ENCODE data around the gene TUT7. TPM values are rescaled to one million over a fixed set of nuclear protein-coding genes. Genes with fewer than 3 reads are reported as not detected.

TUT7 gene
- total and polyA plus RNA-seq, 2 of the 4 experiments (the other 2 are of a cell fraction) = 13.3 to 33.3 TPM

- WGBS, 2 experiments (ENCODE audit: extremely low coverage in 2 of 2, insufficient read length in 1 of 2) = 82% methylated on average over 2 of the region's 8 CpGs; no CpG with 5 or more reads in 1 of the 2 experiments
- in situ Hi-C loops (cut with MboI; ENCODE audit: low sequenced_read_pairs) = no loop called here
- POLR2A ChIA-PET (ENCODE audit: unreplicated experiment) = interaction anchor here (0.5 kb wide), 1 partner anchor 45 kb away, joined by 6 read pairs; no protein-coding TSS in a partner anchor
These were observed 94.7 kb downstream of the TUT7 start, which contains the start of gene C9orf153 for GRCh38 chr9:86259557-86259956. Gene C9orf153, minus strand, starts transcription at chr9:86259657. Its CDS starts 30,054 bp downstream, at chr9:86229603.

More at GRCh38 chr9:86259557-86259956, 94.7 kb downstream of the TUT7 start, which contains the start of gene C9orf153:
- Histone ChIP-seq H3K14ac (replicated peaks; ENCODE audit: low read depth, low read length) (no peak within 1 kb of the TSS), H3K4me1 (ENCODE audit: control insufficient read depth, insufficient read depth, low read length) (peaks cover 4% of the 10 kb centered on the region; the same call in 1 of the 2 replicates), H3K18ac (ENCODE audit: low read depth, low read length) (no peak within 1 kb of the TSS), H3K27me3 (ENCODE audit: control insufficient read depth, insufficient read depth, low read length) (no peaks in the 10 kb centered on the region), H2BK20ac (ENCODE audit: low read depth, low read length) (no peak within 1 kb of the TSS), H4K8ac (ENCODE audit: low read depth in 2 of 2, low read length in 2 of 2) (no peak within 1 kb of the TSS), H2BK120ac (ENCODE audit: low read depth, low read length) (no peak within 1 kb of the TSS), H3K23ac (ENCODE audit: low read depth, low read length) (no peak within 1 kb of the TSS), H3K4me3 (ENCODE audit: insufficient read depth, low read depth, low read length) (no peak within 1 kb of the TSS), H2BK5ac (ENCODE audit: low read depth, low read length, poor library complexity, severe bottlenecking) (no peak within 1 kb of the TSS), H3K27ac (ENCODE audit: insufficient read depth, low read length) (no peak within 1 kb of the TSS), H3K9me3 (ENCODE audit: control insufficient read depth, insufficient read depth, low read length) (no peaks in the 10 kb centered on the region), H3K4me2 (ENCODE audit: low read depth, low read length) (no peak within 1 kb of the TSS), H3K9ac (ENCODE audit: low read depth, low read length) (no peak within 1 kb of the TSS), H2BK15ac (ENCODE audit: low read depth, low read length) (no peak within 1 kb of the TSS), H4K91ac (ENCODE audit: insufficient read depth, low read depth, low read length) (no peak within 1 kb of the TSS), H2AFZ (replicated peaks; ENCODE audit: low read length, poor library complexity) (no peak within 1 kb of the TSS), H3K79me1 (ENCODE audit: low read depth in 1 of 2, low read length in 2 of 2) (peaks cover 0 to 10% of the 10 kb centered on the region in 2 experiments; a peak in 3 of 4 replicates), H2AK9ac (replicated peaks; ENCODE audit: low read depth, low read length, poor library complexity) (no peak within 1 kb of the TSS), H2AK5ac (ENCODE audit: low read depth, low read length) (no peak within 1 kb of the TSS), H3K56ac (ENCODE audit: extremely low read depth, insufficient read depth, low read length) (no peak within 1 kb of the TSS), H3K36me3 (ENCODE audit: control insufficient read depth, insufficient read depth, low read length) (peaks cover 13% of the 10 kb centered on the region), H4K20me1 (ENCODE audit: insufficient read depth, low read length) (no peaks in the 10 kb centered on the region), H3K9me1 (ENCODE audit: insufficient read depth, low read length) (peaks cover 19% of the 10 kb centered on the region; the same call in 1 of the 2 replicates), H3K4ac (ENCODE audit: low read depth, low read length) (no peak within 1 kb of the TSS), H4K5ac (ENCODE audit: low read depth, low read length) (no peak within 1 kb of the TSS)
- no TSS peak for BruUV-seq (replicated peaks)
- TF ChIP-seq RCOR1 (IDR thresholded peaks at IDR 0.05; ENCODE audit: insufficient replicate concordance, low read length) = no peak
- TF ChIP-seq NFE2L2 (IDR thresholded peaks at IDR 0.05; ENCODE audit: low read depth, low read length) = no peak
- no peak for TF ChIP-seq ELK1 (IDR thresholded peaks at IDR 0.05; ENCODE audit: borderline replicate concordance, low read depth, low read length)
- TF ChIP-seq USF2 (IDR thresholded peaks at IDR 0.05; ENCODE audit: low read depth, low read length) = no peak
- TF ChIP-seq FOS (IDR thresholded peaks at IDR 0.05; ENCODE audit: low read depth, low read length) = no peak
- TF ChIP-seq RFX5 (IDR thresholded peaks at IDR 0.05; ENCODE audit: low read depth, low read length) = no peak
- TF ChIP-seq MAFK (IDR thresholded peaks at IDR 0.05; ENCODE audit: low read depth, low read length) = no peak
- TF ChIP-seq SMC3 (IDR thresholded peaks at IDR 0.05; ENCODE audit: low read depth, low read length) = no peak
- no peak for TF ChIP-seq MAZ (IDR thresholded peaks at IDR 0.05; ENCODE audit: borderline replicate concordance, low read depth, low read length)
- TF ChIP-seq CHD1 (IDR thresholded peaks at IDR 0.05; ENCODE audit: low read depth, low read length) = no peak
- TF ChIP-seq BHLHE40 (IDR thresholded peaks at IDR 0.05; ENCODE audit: low read depth, low read length) = no peak
- no peak for TF ChIP-seq CEBPB (IDR thresholded peaks at IDR 0.05; ENCODE audit: low read depth, low read length)
- no peak for TF ChIP-seq CTCF (conservative IDR thresholded peaks at IDR 0.05; ENCODE audit: low read depth, low read length)
- DNase-seq = no peak
- CTCF ChIA-PET = no interaction called here
- intact Hi-C loops (cut with micrococcal nuclease) = no loop called here
- ATAC-seq (ENCODE audit: low read depth) = no peak
- dilution Hi-C loops (cut with HindIII; ENCODE audit: low sequenced_read_pairs, unreplicated experiment) = no loop called here
